Measurements from ENCODE around the gene TMPRSS6. TPM values are rescaled to one million over a fixed set of nuclear protein-coding genes. Genes with fewer than 3 reads are reported as not detected.

Gene TMPRSS6
- total and polyA plus RNA-seq, 2 donors (not counting 1 experiment from before 2014, with no cell fraction given) = not detected

- Histone ChIP-seq H3K9me3 (ENCODE audit: control insufficient read depth, insufficient read depth, low read depth, low read length) (no peaks in the 10 kb centered on the region), H3K4me1 (ENCODE audit: control insufficient read depth, extremely low read depth, insufficient read depth, low read length) (no peaks in the 10 kb centered on the region), H3K27me3 (ENCODE audit: control insufficient read depth, insufficient read depth, low read length) (peaks cover 7% of the 10 kb centered on the region), H3K4me2 (ENCODE audit: extremely low read depth, insufficient read depth, low read length) (no peak overlapping the region), H3K27ac (ENCODE audit: insufficient read depth, low read length) (no peak overlapping the region), H4K20me1 (ENCODE audit: control insufficient read depth, extremely low read depth, insufficient read depth, low read length) (no peaks in the 10 kb centered on the region), H3K9ac (ENCODE audit: insufficient read depth, low read length) (no peak overlapping the region), H3K36me3 (ENCODE audit: control insufficient read depth, insufficient read depth, low read length) (no peaks in the 10 kb centered on the region), H3K79me2 (ENCODE audit: control insufficient read depth, insufficient read depth, low read length) (no peaks in the 10 kb centered on the region), H2AFZ (ENCODE audit: low read length) (no peak overlapping the region), H3K4me3 (replicated peaks in 1 of 4; ENCODE audit: control extremely low read depth in 1 of 4, insufficient read depth in 1 of 4, low read depth in 3 of 4, low read length in 4 of 4) (no peak overlapping the region)
- no peak for DNase-seq (ENCODE audit: low read depth in 2 of 2)
- TF ChIP-seq CTCF (conservative IDR thresholded peaks at IDR 0.05 in 1 of 2, IDR thresholded peaks at IDR 0.05 in 1 of 2; ENCODE audit: low read depth in 1 of 2, low read length in 2 of 2) (no peak), EZH2 (IDR thresholded peaks at IDR 0.05; ENCODE audit: low read length, missing control alignments) (no peak)
These were observed 1.5 kb downstream of the TMPRSS6 start for GRCh38 chr22:37107816-37108621.

GRCh38 chr22:37105990-37106389 lies 3.5 kb downstream of the TMPRSS6 start:
- H3K36me3 ChIP-seq (ENCODE audit: control insufficient read depth, insufficient read depth, low read length) = no peaks in the 10 kb centered on the region
- H2AFZ ChIP-seq (ENCODE audit: low read length) = no peak overlapping the region
- no peaks in the 10 kb centered on the region for H3K9me3 ChIP-seq (ENCODE audit: control insufficient read depth, insufficient read depth, low read depth, low read length)
- no peak overlapping the region for H3K9ac ChIP-seq (ENCODE audit: insufficient read depth, low read length)
- TF ChIP-seq EZH2 (IDR thresholded peaks at IDR 0.05; ENCODE audit: low read length, missing control alignments) (no peak), CTCF (conservative IDR thresholded peaks at IDR 0.05 in 1 of 2, IDR thresholded peaks at IDR 0.05 in 1 of 2; ENCODE audit: low read depth in 1 of 2, low read length in 2 of 2) (no peak)
- no peaks in the 10 kb centered on the region for H4K20me1 ChIP-seq (ENCODE audit: control insufficient read depth, extremely low read depth, insufficient read depth, low read length)
- H3K79me2 ChIP-seq (ENCODE audit: control insufficient read depth, insufficient read depth, low read length) = no peaks in the 10 kb centered on the region
- no peak overlapping the region for H3K27ac ChIP-seq (ENCODE audit: insufficient read depth, low read length)
- DNase-seq (ENCODE audit: low read depth in 2 of 2) = no peak
- H3K4me3 ChIP-seq (replicated peaks in 1 of 4; ENCODE audit: control extremely low read depth in 1 of 4, insufficient read depth in 1 of 4, low read depth in 3 of 4, low read length in 4 of 4) = no peak overlapping the region
- H3K27me3 ChIP-seq (ENCODE audit: control insufficient read depth, insufficient read depth, low read length) = peaks cover 5% of the 10 kb centered on the region
- no peak overlapping the region for H3K4me2 ChIP-seq (ENCODE audit: extremely low read depth, insufficient read depth, low read length)
- no peaks in the 10 kb centered on the region for H3K4me1 ChIP-seq (ENCODE audit: control insufficient read depth, extremely low read depth, insufficient read depth, low read length)

GRCh38 chr22:37105154-37105553 lies 4.4 kb downstream of the TMPRSS6 start:
- H3K36me3 ChIP-seq (ENCODE audit: control insufficient read depth, insufficient read depth, low read length) = no peaks in the 10 kb centered on the region
- peaks cover 5% of the 10 kb centered on the region for H3K27me3 ChIP-seq (ENCODE audit: control insufficient read depth, insufficient read depth, low read length)
- TF ChIP-seq EZH2 (IDR thresholded peaks at IDR 0.05; ENCODE audit: low read length, missing control alignments) = no peak
- no peak for TF ChIP-seq CTCF (conservative IDR thresholded peaks at IDR 0.05 in 1 of 2, IDR thresholded peaks at IDR 0.05 in 1 of 2; ENCODE audit: low read depth in 1 of 2, low read length in 2 of 2)
- no peak for DNase-seq (ENCODE audit: low read depth in 2 of 2)
- no peak overlapping the region for H3K9ac ChIP-seq (ENCODE audit: insufficient read depth, low read length)
- no peaks in the 10 kb centered on the region for H3K4me1 ChIP-seq (ENCODE audit: control insufficient read depth, extremely low read depth, insufficient read depth, low read length)
- no peak overlapping the region for H3K27ac ChIP-seq (ENCODE audit: insufficient read depth, low read length)
- no peaks in the 10 kb centered on the region for H4K20me1 ChIP-seq (ENCODE audit: control insufficient read depth, extremely low read depth, insufficient read depth, low read length)
- H3K4me3 ChIP-seq (replicated peaks in 1 of 4; ENCODE audit: control extremely low read depth in 1 of 4, insufficient read depth in 1 of 4, low read depth in 3 of 4, low read length in 4 of 4) = no peak overlapping the region
- no peaks in the 10 kb centered on the region for H3K9me3 ChIP-seq (ENCODE audit: control insufficient read depth, insufficient read depth, low read depth, low read length)
- no peaks in the 10 kb centered on the region for H3K79me2 ChIP-seq (ENCODE audit: control insufficient read depth, insufficient read depth, low read length)
- H3K4me2 ChIP-seq (ENCODE audit: extremely low read depth, insufficient read depth, low read length) = no peak overlapping the region
- no peak overlapping the region for H2AFZ ChIP-seq (ENCODE audit: low read length)
